Suppressor macrophage (primary cell): ENCODE results near the gene PARP8.
"Not testable (repeated sequence)": the region's sequence is repeated elsewhere in the genome, so short reads cannot be mapped to it uniquely, and the experiment has no call there.

Experiments used
- DNase-seq, 4 experiments: peaks; one replicate each; pipeline ENCODE4 v3.0.0-alpha.2; 2020 to 2022
- total RNA-seq, 17 experiments: gene quantifications; one replicate each; lab custom pipeline; 2026; ENCODE audit warnings: mixed read lengths in 6 of 17, inconsistent platforms in 3 of 17; lab: John Stamatoyannopoulos, UW

The PARP8 gene, protein sequence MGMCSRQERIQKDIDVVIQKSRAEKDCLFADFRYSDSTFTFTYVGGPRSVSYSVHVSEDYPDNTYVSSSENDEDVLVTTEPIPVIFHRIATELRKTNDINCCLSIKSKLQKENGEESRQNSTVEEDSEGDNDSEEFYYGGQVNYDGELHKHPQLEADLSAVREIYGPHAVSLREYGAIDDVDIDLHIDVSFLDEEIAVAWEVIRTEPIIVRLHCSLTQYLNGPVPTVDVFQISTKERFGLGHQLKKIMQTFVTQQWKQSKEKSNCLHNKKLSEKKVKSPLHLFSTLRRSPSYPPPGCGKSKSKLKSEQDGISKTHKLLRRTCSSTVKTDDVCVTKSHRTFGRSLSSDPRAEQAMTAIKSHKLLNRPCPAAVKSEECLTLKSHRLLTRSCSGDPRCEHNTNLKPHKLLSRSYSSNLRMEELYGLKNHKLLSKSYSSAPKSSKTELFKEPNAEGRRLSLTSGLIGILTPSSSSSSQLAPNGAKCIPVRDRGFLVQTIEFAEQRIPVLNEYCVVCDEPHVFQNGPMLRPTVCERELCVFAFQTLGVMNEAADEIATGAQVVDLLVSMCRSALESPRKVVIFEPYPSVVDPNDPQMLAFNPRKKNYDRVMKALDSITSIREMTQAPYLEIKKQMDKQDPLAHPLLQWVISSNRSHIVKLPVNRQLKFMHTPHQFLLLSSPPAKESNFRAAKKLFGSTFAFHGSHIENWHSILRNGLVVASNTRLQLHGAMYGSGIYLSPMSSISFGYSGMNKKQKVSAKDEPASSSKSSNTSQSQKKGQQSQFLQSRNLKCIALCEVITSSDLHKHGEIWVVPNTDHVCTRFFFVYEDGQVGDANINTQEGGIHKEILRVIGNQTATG
- total RNA-seq, result 16.7 to 84.0 (median 46.3) reads per million in 17 experiments

DNA sequence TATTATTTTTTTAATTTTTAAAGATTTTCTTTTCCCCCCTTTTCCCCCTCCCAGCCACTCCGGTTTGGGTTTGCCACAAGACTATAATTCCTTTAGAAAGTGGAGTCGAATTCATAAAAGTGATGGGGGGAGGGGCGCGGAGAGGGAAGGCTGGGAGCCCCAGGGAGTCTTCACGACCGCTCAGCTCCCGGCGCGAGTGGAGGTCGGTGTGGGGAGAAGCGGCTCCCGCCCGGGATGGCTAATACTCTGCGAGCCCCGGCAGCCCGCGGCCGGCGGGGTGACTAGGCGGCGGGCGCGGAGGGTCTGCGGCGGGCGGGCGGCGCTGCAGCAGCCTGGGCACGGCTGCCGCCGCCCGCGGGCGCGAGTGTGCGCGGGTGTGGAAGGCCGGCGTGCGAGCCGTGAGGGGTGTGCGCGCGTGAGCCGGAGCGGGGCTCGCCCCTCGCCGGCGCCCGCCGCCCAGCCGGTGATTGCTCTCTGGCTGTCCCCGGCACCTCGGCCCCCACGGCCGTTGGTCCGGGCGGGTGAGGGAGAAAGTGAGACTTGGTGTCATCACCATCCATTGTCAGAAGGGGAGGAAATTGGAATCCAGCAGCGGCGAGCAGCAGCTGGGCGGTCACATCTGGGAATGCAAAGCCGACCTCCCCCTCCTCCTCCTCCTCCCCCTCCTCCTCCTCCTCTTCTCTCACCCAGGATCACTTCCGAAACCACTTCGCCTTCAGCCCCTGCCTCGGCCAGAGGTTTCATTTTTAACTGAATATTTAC, at the start of gene PARP8:
Gene PARP8, plus strand, starts transcription at position 377 of the 762 bp plus-strand sequence. CDS start 459 bp downstream, outside the sequence.
- DNase-seq, result peak; percentile 45 to 72 (median 59)

DNA sequence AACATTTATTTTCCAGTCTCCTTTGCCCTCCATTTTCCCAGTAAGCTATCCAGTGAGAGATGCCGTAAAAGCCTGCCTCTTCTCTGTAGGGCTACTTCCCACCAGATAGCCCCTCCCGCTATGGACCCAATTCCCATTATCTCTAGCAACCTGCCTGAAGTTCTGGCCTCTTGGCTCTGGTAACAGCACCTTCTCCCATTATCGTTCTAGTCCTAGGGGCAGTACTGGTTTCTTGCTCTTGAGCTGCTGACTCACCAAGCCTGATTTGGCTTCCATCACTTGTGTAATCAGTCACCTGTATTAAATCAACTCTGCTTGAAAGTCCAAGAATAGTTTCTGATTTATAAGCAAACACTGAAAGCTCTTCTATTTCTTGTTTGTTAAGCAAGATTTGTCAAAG, 42.8 kb upstream of the PARP8 start:
- no peak for DNase-seq

DNA sequence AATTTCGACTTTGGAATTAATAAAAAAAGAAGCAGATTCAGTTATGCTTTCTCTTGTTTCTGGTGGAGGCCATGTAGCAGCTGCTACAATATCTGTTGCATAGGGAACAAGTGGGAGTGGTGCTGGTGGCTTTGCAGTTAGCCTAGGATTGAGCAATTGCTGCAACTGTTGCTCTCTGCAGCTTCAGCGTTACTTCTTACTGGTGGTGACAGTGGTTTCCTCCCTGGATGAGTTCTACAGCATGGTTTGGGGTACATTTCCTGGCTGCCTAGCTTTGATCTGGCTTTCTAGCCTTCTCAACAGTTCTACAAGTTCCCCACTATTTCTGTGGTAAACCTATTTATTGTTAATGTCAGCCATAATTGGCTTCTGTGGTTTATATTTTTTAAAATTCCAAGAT, 31.6 kb upstream of the PARP8 start:
- peak; percentile 60 to 86 (median 80) for DNase-seq

DNA sequence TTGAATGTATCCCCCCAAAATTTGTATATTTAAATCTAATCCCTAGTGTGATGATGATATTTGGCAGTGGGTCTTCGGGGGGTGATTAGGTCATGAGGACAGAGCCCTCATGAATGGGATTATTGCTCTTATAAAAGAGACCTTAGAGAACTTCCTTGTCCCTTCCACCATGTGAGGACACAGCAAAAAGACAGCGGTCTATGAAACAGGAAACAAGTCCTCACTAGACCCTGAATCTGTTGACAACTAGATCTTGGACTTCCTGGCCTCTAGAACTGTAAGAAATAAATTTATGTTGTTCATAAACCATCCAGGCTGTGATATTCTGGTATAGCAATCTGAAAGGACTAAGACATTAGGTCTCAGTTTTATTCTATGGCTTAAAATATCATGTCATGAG, 28.9 kb upstream of the PARP8 start:
- DNase-seq, result peak in 3 of 4 experiments; percentile 7 to 57 (median 32)

DNA sequence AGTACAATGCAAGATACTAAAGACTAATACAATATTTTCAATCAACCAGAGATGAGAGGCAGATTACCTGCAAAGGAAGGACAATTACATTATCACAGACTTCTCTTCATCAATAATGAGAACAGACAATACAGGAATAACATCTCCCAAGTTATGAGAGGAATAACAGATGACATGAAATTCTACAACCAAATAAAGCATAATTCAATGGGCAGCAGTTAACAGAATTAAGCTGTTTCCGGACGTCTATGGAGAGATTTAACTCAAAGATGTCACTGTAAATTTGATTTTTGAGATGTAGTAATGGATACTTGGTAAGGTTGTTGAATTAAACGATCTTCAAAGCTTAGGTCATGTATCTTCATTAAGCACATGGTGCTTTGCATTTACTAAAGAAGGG, 19.8 kb upstream of the PARP8 start:
- DNase-seq, result no peak

DNA sequence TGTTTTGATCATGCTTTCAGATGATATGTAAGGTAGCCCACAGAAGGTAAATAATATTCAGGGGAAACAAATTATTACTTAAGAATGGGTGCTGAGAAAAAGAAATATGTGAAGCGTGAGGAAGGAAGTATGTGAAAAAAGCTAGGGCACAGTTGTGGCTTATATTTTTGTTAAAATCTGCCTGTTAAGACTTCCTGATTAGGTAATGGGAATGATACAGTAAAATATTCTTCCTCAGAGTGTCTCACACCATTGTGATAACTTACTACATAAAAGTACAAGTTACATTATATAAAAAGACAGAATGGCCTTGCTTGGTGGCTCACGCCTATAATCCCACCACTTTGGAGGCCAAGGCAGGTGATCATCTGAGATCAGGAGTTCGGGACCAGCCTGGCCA, 18.7 kb upstream of the PARP8 start:
- DNase-seq, result peak in 2 of 4 experiments; percentile 51 to 65

DNA sequence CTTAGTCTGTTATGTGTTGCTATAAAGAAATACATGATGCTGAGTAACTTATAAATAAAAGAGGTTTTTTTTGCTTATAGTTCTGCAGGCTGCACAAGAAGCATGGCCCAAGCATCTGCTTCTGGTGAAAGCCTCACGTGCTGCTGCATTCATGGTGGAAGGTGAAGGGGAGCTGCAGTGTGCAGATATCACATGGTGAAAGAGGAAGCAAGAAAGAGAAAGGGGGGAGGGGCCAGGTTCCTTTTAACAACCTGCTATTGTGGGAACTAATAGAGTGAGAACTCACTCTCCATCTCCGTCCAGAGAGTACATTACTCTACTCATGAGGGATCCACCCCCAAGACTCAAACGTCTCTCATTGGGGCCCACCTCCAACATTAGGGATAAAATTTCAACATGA, 12.5 kb upstream of the PARP8 start:
- peak; percentile 25 to 48 (median 45) for DNase-seq

DNA sequence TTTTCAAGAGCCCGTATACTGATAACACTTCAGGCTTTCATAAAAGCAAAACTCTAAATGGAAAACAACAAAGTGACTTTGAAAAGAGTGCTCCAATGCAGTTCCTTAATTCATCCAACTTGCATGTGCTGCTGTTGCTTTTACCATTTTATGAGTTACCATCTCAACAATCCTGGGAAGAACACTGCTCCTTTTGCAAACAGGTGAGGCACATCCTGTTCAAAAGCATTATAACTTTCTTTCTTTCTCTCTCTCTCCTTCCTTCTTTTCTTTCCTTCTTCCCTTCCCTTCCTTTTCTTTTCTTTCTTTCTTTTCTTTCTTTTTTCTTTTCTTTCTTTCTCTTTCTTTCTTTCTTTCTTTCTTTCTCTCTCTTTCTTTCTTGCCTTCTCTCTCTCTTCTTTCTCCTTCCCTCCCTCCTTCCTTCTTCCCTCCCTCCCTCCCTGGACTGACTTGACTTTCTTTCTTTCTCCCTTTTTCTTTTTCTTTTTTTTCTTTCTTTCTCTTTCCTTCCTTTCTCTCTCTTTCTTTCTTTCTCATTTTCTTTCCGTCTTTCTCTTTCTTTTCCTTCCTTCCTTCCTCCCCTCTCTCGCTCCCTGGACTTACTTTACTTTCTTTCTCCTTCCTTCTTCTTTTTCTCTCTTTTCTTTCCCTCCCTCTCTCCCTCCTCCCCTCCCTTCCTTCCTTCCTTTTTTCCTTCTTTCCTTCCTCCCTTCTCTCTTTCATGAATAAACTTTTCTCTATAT, 11.2 kb upstream of the PARP8 start:
- peak in 1 of 4 experiments; percentile 17 for DNase-seq

DNA sequence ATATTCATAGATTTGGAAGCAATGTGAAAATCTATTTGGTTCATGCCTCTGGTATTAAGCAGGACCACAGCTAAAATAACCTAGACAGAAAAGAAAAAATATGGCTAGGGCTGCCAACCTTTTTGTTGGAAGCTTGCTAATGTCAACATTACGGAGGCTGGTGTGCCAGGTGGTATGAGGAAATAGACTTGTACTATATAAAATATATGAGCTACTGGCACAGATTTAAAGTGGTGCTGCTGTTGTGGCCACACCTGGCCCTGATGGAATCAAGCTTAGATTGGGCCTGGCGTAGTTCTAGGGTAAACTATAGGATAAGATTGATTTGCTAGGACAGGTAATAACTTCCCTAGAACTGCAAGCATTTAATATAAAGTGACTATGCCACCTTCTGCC, 10.6 kb upstream of the PARP8 start:
- no peak for DNase-seq

DNA sequence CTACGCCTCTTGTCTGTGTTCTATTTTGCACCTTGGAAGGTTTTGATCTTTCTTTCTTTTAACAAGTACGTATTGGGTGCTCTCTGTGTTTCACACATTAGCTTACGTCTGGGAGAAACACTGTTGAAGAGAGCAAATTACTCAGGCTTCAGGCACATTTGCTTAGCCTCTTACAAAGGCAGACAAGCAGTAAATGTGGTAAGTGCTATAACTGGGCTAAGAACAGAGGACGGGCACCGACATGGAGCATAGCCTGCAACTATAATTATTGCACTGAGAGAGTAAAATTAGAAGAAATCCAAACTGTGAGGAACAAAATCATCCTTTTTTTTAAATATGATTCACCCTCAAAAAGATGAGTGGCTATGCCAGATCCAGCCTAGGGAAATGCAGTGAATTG, 9.4 kb upstream of the PARP8 start:
- DNase-seq, result no peak

DNA sequence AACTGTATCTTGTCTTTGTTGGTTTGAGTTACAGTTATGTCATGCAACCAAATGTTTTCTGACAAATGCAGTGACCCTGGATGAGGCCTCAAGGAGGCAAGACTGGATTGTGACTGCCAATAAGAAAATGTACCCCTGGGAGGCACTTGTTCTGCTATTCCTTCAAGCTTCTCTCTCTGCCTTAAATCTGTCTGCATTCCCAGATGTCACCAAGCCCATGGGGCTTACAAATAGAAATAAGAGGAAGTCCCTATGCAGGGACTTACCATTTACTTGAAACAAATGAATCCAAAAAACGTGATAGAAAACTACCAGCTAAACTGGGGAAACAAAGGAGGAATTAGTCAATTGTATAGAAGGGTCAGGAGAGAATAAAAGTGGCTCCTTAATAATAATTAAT, 8.2 kb upstream of the PARP8 start:
- DNase-seq, result peak; percentile 54 to 79 (median 71)

DNA sequence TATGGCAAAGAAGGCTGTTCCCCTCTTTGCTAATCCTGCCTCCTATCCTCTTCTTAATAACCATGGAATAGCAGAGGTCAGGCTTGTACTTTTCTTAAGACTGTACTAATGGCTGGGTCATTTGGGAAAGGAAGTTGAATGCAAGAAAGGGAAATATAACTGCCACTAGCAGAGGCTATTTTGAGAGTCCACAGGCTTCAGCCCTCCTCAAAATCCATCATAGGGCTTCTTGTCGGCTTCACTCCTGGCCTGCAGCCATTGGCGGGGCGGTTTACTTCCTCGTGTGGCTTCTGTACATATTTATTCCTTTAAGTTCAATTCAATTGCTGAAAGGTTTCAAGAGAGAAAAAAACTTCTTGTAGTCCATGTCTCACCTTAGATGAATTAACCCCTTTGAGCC, 2.8 kb upstream of the PARP8 start:
- peak; percentile 52 to 77 (median 72) for DNase-seq

DNA sequence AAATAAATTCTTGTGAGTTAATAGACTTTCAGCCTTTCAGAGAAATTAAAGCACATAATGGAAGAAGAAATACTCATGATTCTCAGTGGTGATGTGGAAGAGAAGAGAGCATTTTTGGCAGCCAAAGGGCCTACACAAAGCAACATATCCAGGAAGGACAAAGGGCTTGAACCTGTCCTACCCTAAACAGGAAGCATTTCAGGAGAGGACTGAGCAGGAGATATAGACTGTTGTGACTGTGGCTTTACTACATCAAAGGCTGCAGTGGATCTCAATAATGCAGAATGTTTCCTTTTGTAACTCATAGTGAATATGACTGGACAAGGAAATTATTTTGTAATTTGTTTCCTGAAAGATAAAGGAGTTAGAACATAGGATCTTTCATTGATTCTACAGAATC, 1.3 kb upstream of the PARP8 start:
- DNase-seq, result no peak

DNA sequence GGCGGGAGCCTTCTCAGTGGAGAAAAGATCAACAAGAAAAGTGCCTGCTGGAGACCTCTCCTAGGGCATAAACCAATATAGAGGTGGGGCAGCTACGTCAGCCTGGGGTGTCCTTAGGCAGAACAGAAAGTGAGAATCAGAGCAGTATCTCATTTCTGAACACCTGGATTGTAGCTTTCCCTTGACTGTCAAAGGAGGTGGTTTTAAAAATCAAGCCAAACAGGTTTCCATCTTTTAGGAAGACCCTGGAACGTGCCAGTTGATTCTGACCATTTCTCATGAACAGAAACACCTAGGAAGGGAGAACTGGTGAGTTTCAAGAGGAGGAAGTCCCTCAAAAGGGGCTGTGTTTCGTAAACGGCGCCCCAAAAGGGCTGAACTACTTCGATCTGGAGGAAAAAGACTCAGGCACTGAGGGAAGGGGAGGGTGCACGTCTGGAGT, 655 bp upstream of the PARP8 start:
- DNase-seq, result peak in 3 of 4 experiments; percentile 40 to 53 (median 44)

DNA sequence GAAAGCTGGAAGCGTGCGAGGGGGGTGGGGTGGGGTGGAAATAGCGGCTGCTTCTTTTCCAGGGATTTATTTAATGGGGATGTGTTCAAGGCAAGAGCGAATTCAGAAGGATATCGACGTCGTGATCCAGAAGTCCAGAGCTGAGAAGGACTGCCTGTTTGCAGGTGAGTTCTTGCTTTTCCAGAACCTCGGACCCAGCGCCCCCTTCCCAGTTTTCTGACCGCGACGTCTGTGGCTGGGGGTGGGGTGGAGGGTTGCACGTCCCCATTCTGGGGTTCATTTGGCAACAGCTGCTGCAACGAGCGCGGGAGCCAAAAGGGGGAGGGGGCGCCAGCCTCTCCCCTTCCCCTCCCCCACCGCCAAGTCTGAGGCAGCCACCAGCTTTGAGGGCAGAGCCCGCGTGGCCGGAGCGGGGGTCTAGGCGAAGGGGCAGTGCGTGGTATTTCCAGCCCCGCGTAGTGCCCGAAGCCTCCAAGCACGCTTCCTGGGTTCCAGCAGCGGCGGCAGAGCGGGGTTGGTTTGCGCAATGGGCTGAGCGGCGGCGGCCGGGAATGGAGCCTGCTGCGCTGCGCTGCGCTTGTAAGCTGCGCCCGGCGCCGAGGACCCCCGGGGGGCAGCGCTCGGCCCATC, 701 bp downstream of the PARP8 start:
- DNase-seq, result peak; percentile 57 to 84 (median 70)

DNA sequence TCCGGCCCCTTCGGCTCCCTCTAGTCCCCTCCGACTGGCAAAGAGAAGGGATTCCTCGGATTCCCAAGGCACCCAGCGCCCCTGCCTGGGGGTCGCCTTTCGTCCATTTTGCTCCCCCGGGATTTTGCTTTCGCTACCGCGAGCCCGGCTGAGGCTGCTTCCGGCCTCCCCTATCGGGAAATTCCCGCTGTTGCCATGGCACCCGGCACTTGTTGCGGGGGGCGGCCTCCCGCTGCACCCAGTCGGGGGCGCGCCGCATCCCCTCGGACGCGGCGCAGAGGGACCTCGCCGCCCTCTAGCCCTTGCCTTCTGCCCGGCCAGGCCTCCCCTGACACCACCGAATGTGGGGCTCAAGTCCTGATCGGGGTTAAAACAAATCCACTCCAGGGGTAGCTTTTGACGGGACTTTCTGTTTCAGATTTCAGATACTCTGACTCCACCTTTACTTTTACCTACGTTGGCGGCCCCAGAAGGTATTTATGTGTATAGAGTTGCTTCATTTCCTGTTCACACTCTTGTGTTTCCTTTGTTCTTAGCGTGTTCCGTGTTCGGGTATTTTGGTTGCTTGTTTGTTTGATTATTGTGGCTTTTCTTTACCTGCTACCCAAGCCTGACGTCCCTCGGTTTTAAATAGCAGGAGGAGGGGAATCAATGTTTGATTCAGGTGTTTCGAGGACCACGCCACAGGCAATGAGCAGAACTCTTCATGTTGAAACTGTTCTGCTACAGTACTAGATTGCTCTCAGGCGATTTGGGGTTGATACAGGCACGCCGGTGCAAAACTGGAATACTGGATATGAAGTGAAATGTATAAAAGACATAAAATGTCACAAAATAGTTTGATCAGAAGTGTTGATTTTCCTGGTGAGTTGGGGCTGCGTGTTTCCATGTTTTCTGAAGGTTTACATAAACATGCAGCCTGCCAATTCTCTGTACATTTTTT, 1.5 kb downstream of the PARP8 start:
- peak; percentile 55 to 83 (median 74) for DNase-seq

DNA sequence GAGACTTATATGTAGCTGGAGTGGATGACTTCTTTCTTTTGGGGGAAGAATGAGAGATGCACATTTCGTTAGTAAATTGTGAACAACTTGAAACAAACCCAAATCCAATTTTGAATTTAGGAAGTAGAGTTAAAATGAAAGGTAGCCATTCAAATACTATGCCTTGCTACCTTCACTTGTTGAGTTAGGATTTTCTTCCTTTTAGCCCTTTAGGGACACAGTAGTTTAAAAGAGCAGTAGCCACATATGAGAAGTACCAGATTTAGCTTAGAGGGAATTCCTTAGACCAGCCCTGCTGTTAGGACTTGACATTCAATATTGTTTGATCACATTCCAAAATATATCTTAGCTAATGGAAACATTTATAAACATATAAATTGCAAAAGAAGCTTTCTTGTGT, 2.2 kb downstream of the PARP8 start:
- peak in 1 of 4 experiments; percentile 18 for DNase-seq

DNA sequence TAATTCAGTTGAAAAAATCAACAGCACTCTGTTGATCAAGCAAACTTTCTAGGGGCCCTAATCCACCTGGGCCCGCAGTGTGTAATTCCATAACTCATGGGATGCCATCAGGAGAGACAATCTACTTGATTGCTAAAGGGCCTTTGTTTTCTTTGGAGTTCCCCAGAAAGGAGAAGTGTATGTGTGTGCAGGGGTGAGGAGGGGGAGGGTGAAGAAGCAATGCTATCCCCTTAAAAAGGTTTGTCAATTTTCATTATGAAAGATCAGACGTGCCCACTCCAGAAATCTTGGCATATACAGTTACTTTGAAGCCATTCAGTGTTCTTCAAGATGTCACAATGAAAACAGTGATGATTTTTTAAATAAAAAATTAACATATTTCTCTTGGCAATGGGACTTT, 6.2 kb downstream of the PARP8 start:
- peak; percentile 26 to 60 (median 56) for DNase-seq

DNA sequence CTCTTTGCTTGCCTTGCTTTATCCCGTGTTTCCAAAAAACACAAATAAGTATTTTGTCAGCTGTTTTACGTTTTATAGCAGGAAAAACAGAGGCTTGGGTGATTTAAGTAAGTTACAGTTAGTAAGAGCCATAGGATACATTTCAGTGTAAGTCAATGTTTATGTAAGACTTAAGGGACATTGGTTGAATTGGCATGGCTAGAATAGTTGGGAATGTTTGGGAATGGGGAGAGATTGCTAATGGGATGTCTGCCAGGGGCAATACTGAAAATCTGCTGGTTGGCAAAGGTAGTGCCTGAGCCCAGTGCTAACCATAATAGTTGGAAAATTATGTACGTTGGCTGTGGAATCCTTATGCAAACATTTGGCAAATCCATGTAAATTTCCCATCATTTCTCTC, 7.0 kb downstream of the PARP8 start:
- not testable (repeated sequence) for DNase-seq

DNA sequence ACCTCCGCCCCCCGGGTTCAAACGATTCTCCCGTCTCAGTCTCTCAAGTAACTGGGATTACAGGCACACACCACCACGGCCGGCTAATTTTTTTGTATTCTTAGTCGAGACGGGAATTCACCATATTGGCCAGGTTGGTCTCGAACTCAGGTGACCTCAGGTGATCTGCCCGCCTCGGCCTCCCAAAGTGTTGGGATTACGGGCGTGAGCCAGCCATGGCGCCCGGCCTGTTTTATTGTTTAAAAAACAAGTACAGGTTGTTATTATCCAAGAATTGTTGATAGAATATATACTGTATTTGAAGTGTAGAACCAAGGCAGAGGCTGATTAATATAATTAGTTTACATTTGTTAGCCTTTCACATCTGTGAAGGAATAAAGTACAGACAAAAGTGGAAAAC, 8.9 kb downstream of the PARP8 start:
- DNase-seq, result no peak
